Osteoblast (primary cell): ENCODE data around the gene COMMD9. TPM values are rescaled to one million over a fixed set of nuclear protein-coding genes. Genes with fewer than 3 reads are reported as not detected.

Experiments used
- DNase-seq: peaks from one replicate; pipeline ENCODE4 v3.0.0; 2011; ENCODE audit warnings: low spot score, mixed read lengths; ENCODE audit not compliant: insufficient read length; ENCODE audit errors: missing footprints
- H2AFZ ChIP-seq: 2 replicates; pipeline ENCODE4 v1.6.0; 2011; ENCODE audit warnings: mild to moderate bottlenecking, low read length
- H3K27ac ChIP-seq: 2 replicates; pipeline ENCODE4 v1.5.1; 2011; ENCODE audit warnings: mild to moderate bottlenecking, low read depth, low read length, moderate library complexity
- H3K27me3 ChIP-seq: 2 replicates; pipeline ENCODE4 v1.6.0; 2012; ENCODE audit warnings: mild to moderate bottlenecking, control low read depth, inconsistent platforms, low read length, moderate library complexity; ENCODE audit not compliant: insufficient read depth
- H3K36me3 ChIP-seq: 2 replicates; pipeline ENCODE4 v1.5.1; 2011; ENCODE audit warnings: mild to moderate bottlenecking, low read length, control low read depth, moderate library complexity; ENCODE audit not compliant: insufficient read depth
- H3K4me1 ChIP-seq: 2 replicates; pipeline ENCODE4 v1.5.1; 2011; ENCODE audit warnings: mild to moderate bottlenecking, low read length, control low read depth, moderate library complexity; ENCODE audit not compliant: insufficient read depth
- H3K4me2 ChIP-seq: 2 replicates; pipeline ENCODE4 v1.6.0; 2011; ENCODE audit warnings: mild to moderate bottlenecking, low read length; ENCODE audit not compliant: insufficient read depth
- H3K4me3 ChIP-seq: fragments of 200-600 bp; sonication (generic); 3 replicates; pipeline ENCODE4 v1.5.1; 2012; ENCODE audit warnings: mild to moderate bottlenecking, low read length, inconsistent platforms; ENCODE audit not compliant: insufficient read depth
- H3K79me2 ChIP-seq: 2 replicates; pipeline ENCODE4 v1.6.0; 2012; ENCODE audit warnings: mild to moderate bottlenecking, low read length, control low read depth, inconsistent platforms; ENCODE audit not compliant: insufficient read depth
- H3K9me3 ChIP-seq: 2 replicates; pipeline ENCODE4 v1.5.1; 2011; ENCODE audit warnings: low read depth, low read length, control low read depth
- H4K20me1 ChIP-seq: 2 replicates; pipeline ENCODE4 v1.6.0; 2012; ENCODE audit warnings: mild to moderate bottlenecking, low read length, control low read depth; ENCODE audit not compliant: insufficient read depth
- CTCF ChIP-seq: IDR thresholded peaks from 2 replicates; pipeline ENCODE4 v1.5.1; 2011; ENCODE audit warnings: mild to moderate bottlenecking, low read depth, low read length, moderate library complexity; ENCODE audit errors: extremely low read depth
- total RNA-seq: library from RNA; depleted of rRNA; stranded (reverse); fragments of >200 nt; gene quantifications from 2 replicates; pipeline ENCODE4 v1.2.3, GENCODE V29; 2012

COMMD9 gene
- total RNA-seq, 1 donor: 52.5 TPM

GRCh38 chr11:36264011-36264972 lies 24.9 kb downstream of the COMMD9 start:
- no peak overlapping the region for H3K4me3 ChIP-seq

GRCh38 chr11:36261094-36261493 lies 28.1 kb downstream of the COMMD9 start:
- no peak for TF ChIP-seq CTCF
- Histone ChIP-seq H3K4me1 (no peaks in the 10 kb centered on the region), H3K4me3 (no peak overlapping the region), H3K9me3 (no peaks in the 10 kb centered on the region), H4K20me1 (no peaks in the 10 kb centered on the region), H3K4me2 (no peak overlapping the region), H3K79me2 (no peaks in the 10 kb centered on the region), H2AFZ (no peak overlapping the region), H3K27ac (no peak overlapping the region), H3K27me3 (peaks cover 25% of the 10 kb centered on the region), H3K36me3 (no peaks in the 10 kb centered on the region)
- no peak for DNase-seq

More at GRCh38 chr11:36264011-36264972, 24.9 kb downstream of the COMMD9 start:
- H3K27me3 ChIP-seq: peaks cover 22% of the 10 kb centered on the region
- H3K9me3 ChIP-seq: no peaks in the 10 kb centered on the region
- H3K4me1 ChIP-seq: no peaks in the 10 kb centered on the region
- no peaks in the 10 kb centered on the region for H3K79me2 ChIP-seq
- TF ChIP-seq CTCF: no peak
- no peaks in the 10 kb centered on the region for H3K36me3 ChIP-seq
- no peak overlapping the region for H2AFZ ChIP-seq
- H3K4me2 ChIP-seq: no peak overlapping the region
- H3K27ac ChIP-seq: no peak overlapping the region
- no peaks in the 10 kb centered on the region for H4K20me1 ChIP-seq
- peak; percentile 41 for DNase-seq

DNA sequence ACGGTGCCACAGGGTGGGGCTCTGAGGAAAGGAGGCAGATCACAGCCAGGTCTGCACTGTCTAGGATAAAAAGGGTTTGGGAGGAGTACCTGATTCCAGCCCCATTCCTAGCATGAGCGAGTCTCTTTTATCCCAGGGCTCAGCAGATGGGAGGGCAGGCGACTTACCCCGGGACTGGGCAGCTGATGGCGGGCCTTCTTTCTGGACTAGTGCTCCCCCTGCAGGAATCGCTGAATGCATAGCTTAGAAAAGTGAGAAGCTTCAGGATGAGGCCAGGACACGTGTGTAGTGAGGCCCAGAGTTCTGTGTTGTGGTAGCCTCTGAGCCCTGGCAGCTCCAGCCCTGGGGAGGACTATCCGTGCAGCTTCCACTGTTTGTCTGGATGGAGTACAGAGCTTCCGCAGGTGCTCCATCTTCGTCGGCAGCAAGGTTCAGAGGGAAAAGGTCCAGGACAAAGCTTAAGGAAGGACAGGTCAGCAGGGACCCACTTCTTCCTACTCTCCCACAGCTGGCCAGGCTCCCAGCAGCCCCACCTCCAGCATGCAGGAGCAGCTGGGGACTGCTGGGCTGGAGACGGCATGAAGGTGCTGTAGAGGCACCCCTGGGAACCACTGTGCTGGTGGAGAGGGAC lies 30.4 kb downstream of the COMMD9 start:
- Histone ChIP-seq H3K9me3 (no peaks in the 10 kb centered on the region), H3K4me1 (peaks cover 5% of the 10 kb centered on the region), H3K4me3 (no peak overlapping the region), H3K4me2 (no peak overlapping the region), H2AFZ (no peak overlapping the region), H3K79me2 (no peaks in the 10 kb centered on the region), H3K36me3 (no peaks in the 10 kb centered on the region), H3K27me3 (peaks cover 18% of the 10 kb centered on the region), H4K20me1 (no peaks in the 10 kb centered on the region), H3K27ac (no peak overlapping the region)
- peak; percentile 93 for DNase-seq
- peak; percentile 84 for TF ChIP-seq CTCF

DNA sequence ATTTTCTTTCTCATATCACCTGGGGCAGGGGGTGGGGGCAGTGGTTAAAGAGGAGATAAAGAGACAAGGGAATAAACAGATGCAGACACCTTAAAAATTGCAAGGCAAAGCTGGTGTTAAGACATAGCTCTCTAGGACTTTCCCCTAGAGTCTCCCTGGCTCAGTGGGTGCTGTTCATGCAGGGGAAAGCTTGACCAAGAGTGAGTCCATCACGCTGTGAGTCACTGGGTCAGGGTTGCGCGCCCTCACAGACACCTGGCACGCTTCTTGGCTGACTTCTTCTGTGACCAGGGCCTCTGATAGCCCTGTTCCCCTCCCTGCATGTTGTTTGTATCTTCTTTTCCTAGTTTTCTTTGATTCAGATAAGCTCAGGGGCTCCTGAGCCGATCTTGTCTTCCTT lies 31.9 kb downstream of the COMMD9 start:
- Histone ChIP-seq H3K4me3 (no peak overlapping the region), H3K36me3 (no peaks in the 10 kb centered on the region), H3K27me3 (peaks cover 8% of the 10 kb centered on the region), H4K20me1 (no peaks in the 10 kb centered on the region), H3K27ac (no peak overlapping the region), H3K79me2 (no peaks in the 10 kb centered on the region), H3K9me3 (no peaks in the 10 kb centered on the region), H3K4me1 (peaks cover 5% of the 10 kb centered on the region), H3K4me2 (no peak overlapping the region), H2AFZ (no peak overlapping the region)
- no peak for TF ChIP-seq CTCF
- no peak for DNase-seq
